Measurements from ENCODE around the gene TAF7L.

DNA sequence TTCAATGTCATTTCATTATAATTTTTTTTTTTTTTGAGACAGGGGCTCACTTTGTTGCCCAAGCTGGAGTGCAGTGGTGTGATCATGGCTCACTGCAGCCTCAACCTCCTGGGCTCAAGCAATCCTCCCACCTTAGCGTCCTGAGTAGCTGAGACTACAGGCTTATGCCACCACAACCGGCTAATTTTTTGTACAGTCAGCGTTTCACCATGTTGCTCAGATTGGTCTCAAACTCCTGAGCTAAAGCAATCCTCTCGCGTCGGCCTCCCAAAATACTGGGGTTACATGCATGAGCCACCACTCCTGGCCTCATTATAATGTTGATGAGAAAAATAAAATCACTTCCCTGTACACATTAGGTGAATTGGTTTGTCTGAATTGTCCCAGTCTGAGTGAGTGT, 16.9 kb downstream of the TAF7L start:
- TF ChIP-seq, protein P1, sequence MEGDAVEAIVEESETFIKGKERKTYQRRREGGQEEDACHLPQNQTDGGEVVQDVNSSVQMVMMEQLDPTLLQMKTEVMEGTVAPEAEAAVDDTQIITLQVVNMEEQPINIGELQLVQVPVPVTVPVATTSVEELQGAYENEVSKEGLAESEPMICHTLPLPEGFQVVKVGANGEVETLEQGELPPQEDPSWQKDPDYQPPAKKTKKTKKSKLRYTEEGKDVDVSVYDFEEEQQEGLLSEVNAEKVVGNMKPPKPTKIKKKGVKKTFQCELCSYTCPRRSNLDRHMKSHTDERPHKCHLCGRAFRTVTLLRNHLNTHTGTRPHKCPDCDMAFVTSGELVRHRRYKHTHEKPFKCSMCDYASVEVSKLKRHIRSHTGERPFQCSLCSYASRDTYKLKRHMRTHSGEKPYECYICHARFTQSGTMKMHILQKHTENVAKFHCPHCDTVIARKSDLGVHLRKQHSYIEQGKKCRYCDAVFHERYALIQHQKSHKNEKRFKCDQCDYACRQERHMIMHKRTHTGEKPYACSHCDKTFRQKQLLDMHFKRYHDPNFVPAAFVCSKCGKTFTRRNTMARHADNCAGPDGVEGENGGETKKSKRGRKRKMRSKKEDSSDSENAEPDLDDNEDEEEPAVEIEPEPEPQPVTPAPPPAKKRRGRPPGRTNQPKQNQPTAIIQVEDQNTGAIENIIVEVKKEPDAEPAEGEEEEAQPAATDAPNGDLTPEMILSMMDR (IDR thresholded peaks at IDR 0.05; ENCODE audit: low read depth, low read length, missing input control), result no peak
- TF ChIP-seq, protein P2, sequence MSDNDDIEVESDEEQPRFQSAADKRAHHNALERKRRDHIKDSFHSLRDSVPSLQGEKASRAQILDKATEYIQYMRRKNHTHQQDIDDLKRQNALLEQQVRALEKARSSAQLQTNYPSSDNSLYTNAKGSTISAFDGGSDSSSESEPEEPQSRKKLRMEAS (IDR thresholded peaks at IDR 0.05), result no peak
